IMR-90 (cell line): ENCODE results near the gene STX4. TPM values are rescaled to one million over a fixed set of nuclear protein-coding genes. Genes with fewer than 3 reads are reported as not detected.

Experiments used
- ATAC-seq: fragments of 200-7000 bp; cut with Tn5 transposase; 2 replicates; pipeline ENCODE4 v1.9.1; 2020; ENCODE audit warnings: low read depth, mild to moderate bottlenecking, moderate library complexity
- BruUV-seq: library from RNA; stranded (reverse); fragments of 400-500 nt; replicated peaks from 2 replicates; lab custom pipeline; 2021; lab: Mats Ljungman, UMichigan
- CTCF ChIA-PET: fragments of 300-600 bp; formaldehyde crosslinking; extraction: SDS; loops from one replicate; lab custom pipeline; 2021; ENCODE audit warnings: antibody characterized with exemption; lab: Yijun Ruan, JAX
- POLR2A ChIA-PET: fragments of 300-600 bp; sonication (Branson Sonifier 250); formaldehyde crosslinking; loops from one replicate; lab custom pipeline; 2022; ENCODE audit warnings: antibody characterized with exemption; ENCODE audit not compliant: unreplicated experiment; lab: Charles Lee
- DNase-seq: peaks from one replicate; pipeline ENCODE4 v3.0.0; 2013
- H2AFZ ChIP-seq: replicated peaks from 2 replicates; pipeline ENCODE3; 2013; ENCODE audit warnings: low read length, mild to moderate bottlenecking; ENCODE audit not compliant: poor library complexity
- H2AK5ac ChIP-seq: 2 replicates; pipeline ENCODE4 v1.6.1; 2013; ENCODE audit warnings: low read depth, low read length, inconsistent platforms
- H2AK9ac ChIP-seq: replicated peaks from 2 replicates; pipeline ENCODE3; 2013; ENCODE audit warnings: mild to moderate bottlenecking, low read depth, low read length, moderate library complexity; ENCODE audit not compliant: poor library complexity
- H2BK120ac ChIP-seq: 2 replicates; pipeline ENCODE4 v1.6.1; 2013; ENCODE audit warnings: low read depth, low read length, inconsistent platforms
- H2BK15ac ChIP-seq: 3 replicates; pipeline ENCODE4 v1.6.1; 2013; ENCODE audit warnings: low read depth, low read length, inconsistent platforms
- H2BK20ac ChIP-seq: 2 replicates; pipeline ENCODE4 v1.6.1; 2013; ENCODE audit warnings: low read depth, mild to moderate bottlenecking, inconsistent platforms, low read length, moderate library complexity
- H2BK5ac ChIP-seq: 2 replicates; pipeline ENCODE4 v1.6.1; 2013; ENCODE audit warnings: mild to moderate bottlenecking, low read depth, low read length, inconsistent platforms; ENCODE audit not compliant: poor library complexity, severe bottlenecking
- H3K14ac ChIP-seq: replicated peaks from 2 replicates; pipeline ENCODE4 v1.6.1; 2013; ENCODE audit warnings: low read depth, low read length, inconsistent platforms
- H3K18ac ChIP-seq: 2 replicates; pipeline ENCODE4 v1.6.1; 2013; ENCODE audit warnings: low read depth, low read length, control low read depth
- H3K23ac ChIP-seq: 2 replicates; pipeline ENCODE4 v1.6.1; 2013; ENCODE audit warnings: low read depth, low read length, inconsistent platforms
- H3K27ac ChIP-seq: 2 replicates; pipeline ENCODE4 v1.5.1; 2013; ENCODE audit warnings: mild to moderate bottlenecking, control low read depth, low read length; ENCODE audit not compliant: insufficient read depth
- H3K27me3 ChIP-seq: 2 replicates; pipeline ENCODE4 v1.6.1; 2013; ENCODE audit warnings: low read length; ENCODE audit not compliant: control insufficient read depth, insufficient read depth
- H3K36me3 ChIP-seq: 2 replicates; pipeline ENCODE4 v1.6.1; 2013; ENCODE audit warnings: low read length, mixed read lengths; ENCODE audit not compliant: control insufficient read depth, insufficient read depth
- H3K4ac ChIP-seq: 2 replicates; pipeline ENCODE4 v1.6.1; 2013; ENCODE audit warnings: low read depth, low read length, inconsistent platforms
- H3K4me1 ChIP-seq: 2 replicates; pipeline ENCODE4 v1.6.1; 2013; ENCODE audit warnings: low read length, mixed read lengths; ENCODE audit not compliant: control insufficient read depth, insufficient read depth
- H3K4me2 ChIP-seq: 2 replicates; pipeline ENCODE4 v1.6.1; 2013; ENCODE audit warnings: low read depth, mild to moderate bottlenecking, control low read depth, low read length, moderate library complexity
- H3K4me3 ChIP-seq: 2 replicates; pipeline ENCODE4 v1.5.1; 2013; ENCODE audit warnings: low read depth, mild to moderate bottlenecking, control low read depth, low read length, moderate library complexity; ENCODE audit not compliant: insufficient read depth
- H3K56ac ChIP-seq: 2 replicates; pipeline ENCODE4 v1.6.1; 2013; ENCODE audit warnings: low read length, inconsistent platforms; ENCODE audit not compliant: insufficient read depth; ENCODE audit errors: extremely low read depth
- H3K79me1 ChIP-seq, 2 experiments: 2 replicates each; pipeline ENCODE4 v1.6.1; 2013; ENCODE audit warnings: low read length in 2 of 2, inconsistent platforms in 1 of 2, low read depth in 1 of 2
- H3K9ac ChIP-seq: 2 replicates; pipeline ENCODE4 v1.6.1; 2013; ENCODE audit warnings: low read depth, low read length, control low read depth
- H3K9me1 ChIP-seq: 2 replicates; pipeline ENCODE4 v1.6.1; 2013; ENCODE audit warnings: low read length, inconsistent platforms; ENCODE audit not compliant: insufficient read depth
- H3K9me3 ChIP-seq: 2 replicates; pipeline ENCODE4 v1.6.1; 2013; ENCODE audit warnings: low read length; ENCODE audit not compliant: control insufficient read depth, insufficient read depth
- H4K20me1 ChIP-seq: 2 replicates; pipeline ENCODE4 v1.6.1; 2013; ENCODE audit warnings: low read length, inconsistent platforms; ENCODE audit not compliant: insufficient read depth
- H4K5ac ChIP-seq: 2 replicates; pipeline ENCODE4 v1.6.1; 2013; ENCODE audit warnings: mild to moderate bottlenecking, low read depth, low read length, control low read depth
- H4K8ac ChIP-seq, 2 experiments: 2 replicates each; pipeline ENCODE4 v1.6.1; 2013; ENCODE audit warnings: low read depth in 2 of 2, low read length in 2 of 2, control low read depth in 1 of 2, inconsistent platforms in 1 of 2
- H4K91ac ChIP-seq: 2 replicates; pipeline ENCODE4 v1.6.1; 2013; ENCODE audit warnings: low read depth, low read length, inconsistent platforms; ENCODE audit not compliant: insufficient read depth
- BHLHE40 ChIP-seq: fragments of 150-350 bp; IDR thresholded peaks from 2 replicates; pipeline ENCODE4 v1.6.1; 2016; ENCODE audit warnings: mild to moderate bottlenecking, low read depth, low read length
- ELK1 ChIP-seq: fragments of 150-350 bp; IDR thresholded peaks from 2 replicates; pipeline ENCODE4 v1.6.1; 2016; ENCODE audit warnings: low read depth, mild to moderate bottlenecking, low read length, moderate library complexity, borderline replicate concordance
- MAFK ChIP-seq: IDR thresholded peaks from 2 replicates; pipeline ENCODE4 v1.6.1; 2012; ENCODE audit warnings: low read depth, low read length, improper control_type of control experiment
- MAZ ChIP-seq: IDR thresholded peaks from 2 replicates; pipeline ENCODE4 v1.6.1; 2012; ENCODE audit warnings: low read depth, mild to moderate bottlenecking, low read length, improper control_type of control experiment, moderate library complexity, borderline replicate concordance
- USF2 ChIP-seq: fragments of 150-350 bp; IDR thresholded peaks from 2 replicates; pipeline ENCODE4 v1.6.1; 2017; ENCODE audit warnings: mild to moderate bottlenecking, antibody characterized with exemption, low read length, low read depth
- WGBS, 2 experiments: methylation state at CpG; one replicate each; pipeline versions ENCODE4 v1.1.5 to v1.1.7; 2013; ENCODE audit warnings: missing lambda C conversion rate in 2 of 2; ENCODE audit not compliant: insufficient read length in 1 of 2; ENCODE audit errors: extremely low coverage in 2 of 2; 5-methylcytosine and 5-hydroxymethylcytosine counted together
- dilution Hi-C: fragments of 300-500 bp; cut with HindIII; formaldehyde crosslinking; loops from one replicate; pipeline ENCODE4 v1.14.3; 2018; ENCODE audit warnings: low sequenced_read_pairs; ENCODE audit not compliant: unreplicated experiment
- in situ Hi-C: fragments of 300-500 bp; cut with MboI; formaldehyde crosslinking; loops from 3 replicates; pipeline ENCODE4 v1.14.3; 2019; ENCODE audit warnings: low sequenced_read_pairs, inconsistent platforms, mixed read lengths
- intact Hi-C: fragments of 100-400 bp; cut with micrococcal nuclease; formaldehyde crosslinking; loops from 2 replicates; pipeline ENCODE4 v1.10.0; 2022
- polyA plus RNA-seq, 3 experiments: library from polyadenylated mRNA; depleted of rRNA; stranded (reverse); fragments of >200 nt; gene quantifications; 2 replicates each; pipeline ENCODE4 v1.2.3, GENCODE V29; 2012; ENCODE audit warnings: low replicate concordance in 1 of 3
- total RNA-seq: library from RNA; depleted of rRNA; stranded (reverse); fragments of >200 nt; gene quantifications from 2 replicates; pipeline ENCODE4 v1.2.3, GENCODE V29; 2012

STX4 gene
- total and polyA plus RNA-seq, 2 of the 4 experiments (the other 2 are of a cell fraction) = 23.5 to 67.9 TPM

GRCh38 chr16:31031276-31031675, 2.1 kb upstream of the STX4 start:
- H4K8ac ChIP-seq = no peak overlapping the region
- no peak overlapping the region for H3K9ac ChIP-seq
- H3K4me3 ChIP-seq = no peak overlapping the region
- H2BK15ac ChIP-seq = no peak overlapping the region
- ATAC-seq = no peak
- DNase-seq = no peak
- in situ Hi-C loops (no loop called here), intact Hi-C loops (loop anchor here (5.0 kb wide), 1 partner anchor 61 kb away; the partner anchor contains the start of gene VKORC1), dilution Hi-C loops (no loop called here)
- no peak overlapping the region for H3K4ac ChIP-seq
- no peaks in the 10 kb centered on the region for H3K9me3 ChIP-seq
- BruUV-seq = no TSS peak
- H3K79me1 ChIP-seq = peaks cover 16 to 33% of the 10 kb centered on the region in 2 experiments; a peak in 3 of 4 replicates
- no peak overlapping the region for H2AK9ac ChIP-seq
- peaks cover 7% of the 10 kb centered on the region; the same call in 1 of the 2 replicates for H4K20me1 ChIP-seq
- TF ChIP-seq USF2 (no peak), MAZ (no peak), BHLHE40 (no peak), ELK1 (no peak), MAFK (no peak)
- H2AFZ ChIP-seq = no peak overlapping the region
- no peak overlapping the region for H3K18ac ChIP-seq
- H2BK20ac ChIP-seq = no peak overlapping the region
- no peak overlapping the region for H3K56ac ChIP-seq
- H3K14ac ChIP-seq = no peak overlapping the region
- CTCF ChIA-PET = no interaction called here
- H2BK120ac ChIP-seq = no peak overlapping the region
- no peaks in the 10 kb centered on the region for H3K27me3 ChIP-seq
- H2AK5ac ChIP-seq = no peak overlapping the region
- H3K4me1 ChIP-seq = peaks cover 7% of the 10 kb centered on the region
- H3K27ac ChIP-seq = no peak overlapping the region
- H3K4me2 ChIP-seq = no peak overlapping the region
- H3K23ac ChIP-seq = no peak overlapping the region
- POLR2A ChIA-PET = no interaction called here
- H2BK5ac ChIP-seq = no peak overlapping the region
- WGBS, 2 experiments = no CpG with 5 or more reads among the region's 4 CpGs
- H4K5ac ChIP-seq = no peak overlapping the region
- no peak overlapping the region for H4K91ac ChIP-seq
- H3K9me1 ChIP-seq = peaks cover 8% of the 10 kb centered on the region; the same call in 1 of the 2 replicates
- peaks cover 5% of the 10 kb centered on the region for H3K36me3 ChIP-seq
